Muscle layer of colon (tissue), 2 donors: ENCODE data around the gene TRIM41.
A peak's percentile ranks its signal among the peaks of the same experiment; 100 is the strongest.
"Not testable (repeated sequence)": the region's sequence is repeated elsewhere in the genome, so short reads cannot be mapped to it uniquely, and the experiment has no call there.

Source experiments
- H3K27ac ChIP-seq: one replicate; pipeline ENCODE4 v1.7.0; 2013; ENCODE audit warnings: low read depth, mild to moderate bottlenecking, low read length, moderate library complexity
- H3K27me3 ChIP-seq, 2 donors: one replicate each; pipeline ENCODE4 v1.7.0; 2013; ENCODE audit warnings: low read length in 2 of 2, mild to moderate bottlenecking in 2 of 2; ENCODE audit not compliant: insufficient read depth in 2 of 2, control insufficient read depth in 1 of 2
- H3K36me3 ChIP-seq: one replicate; pipeline ENCODE4 v1.7.0; 2013; ENCODE audit warnings: mild to moderate bottlenecking, low read length; ENCODE audit not compliant: insufficient read depth
- H3K4me1 ChIP-seq: one replicate; pipeline ENCODE4 v1.7.0; 2013; ENCODE audit warnings: mild to moderate bottlenecking, low read length; ENCODE audit not compliant: insufficient read depth
- H3K4me3 ChIP-seq, 2 donors: one replicate each; pipeline ENCODE4 v1.7.0; 2013; ENCODE audit warnings: low read length in 2 of 2, low read depth in 1 of 2, mild to moderate bottlenecking in 1 of 2, moderate library complexity in 1 of 2
- H3K9ac ChIP-seq: one replicate; pipeline ENCODE4 v1.7.0; 2013; ENCODE audit warnings: low read length
- H3K9me3 ChIP-seq: one replicate; pipeline ENCODE4 v1.7.0; 2013; ENCODE audit warnings: mild to moderate bottlenecking, low read length
- donor health status: abdominal sarcoma.
- donor health status: Adenocarcinoma of cecum.

TRIM41 gene

GRCh38 chr5:181223058-181223728 is at the start of gene TRIM41:
TSS of gene TRIM41 (plus strand) at chr5:181223281. CDS start at chr5:181224000, 719 bp downstream.
- Histone ChIP-seq H3K4me1 (peaks cover 14% of the 10 kb centered on the region), H3K27ac (peak within 1 kb of the TSS; percentile 96), H3K27me3 (no peaks in the 10 kb centered on the region), H3K4me3 (peak within 1 kb of the TSS; percentile 81 to 87), H3K36me3 (no peaks in the 10 kb centered on the region), H3K9ac (peak within 1 kb of the TSS; percentile 90), H3K9me3 (no peaks in the 10 kb centered on the region)

GRCh38 chr5:181173420-181174342 is 49.4 kb upstream of the TRIM41 start:
- H3K9me3 ChIP-seq = no peaks in the 10 kb centered on the region
- H3K27me3 ChIP-seq = peaks cover 55 to 64% of the 10 kb centered on the region in 2 donors
- H3K36me3 ChIP-seq = no peaks in the 10 kb centered on the region
- no peak overlapping the region for H3K27ac ChIP-seq
- H3K4me1 ChIP-seq = no peaks in the 10 kb centered on the region
- no peak overlapping the region for H3K9ac ChIP-seq
- no peak overlapping the region for H3K4me3 ChIP-seq

GRCh38 chr5:181176254-181176952 is 46.7 kb upstream of the TRIM41 start:
- H3K4me3 ChIP-seq = no peak overlapping the region
- no peak overlapping the region for H3K9ac ChIP-seq
- H3K4me1 ChIP-seq = no peaks in the 10 kb centered on the region
- H3K27me3 ChIP-seq = peaks cover 30 to 38% of the 10 kb centered on the region in 2 donors
- H3K9me3 ChIP-seq = no peaks in the 10 kb centered on the region
- no peaks in the 10 kb centered on the region for H3K36me3 ChIP-seq
- no peak overlapping the region for H3K27ac ChIP-seq

- H3K9me3 ChIP-seq, H3K9ac ChIP-seq, H3K4me1 ChIP-seq, H3K27ac ChIP-seq, H3K4me3 ChIP-seq, H3K36me3 ChIP-seq: not testable (repeated sequence)
- H3K27me3 ChIP-seq = peaks cover 20 to 26% of the 10 kb centered on the region in 2 donors
Observed at GRCh38 chr5:181177559-181177958, 45.5 kb upstream of the TRIM41 start.

GRCh38 chr5:181181650-181182565 is 41.2 kb upstream of the TRIM41 start:
- Histone ChIP-seq H3K27me3 (no peaks in the 10 kb centered on the region), H3K9me3 (no peaks in the 10 kb centered on the region), H3K27ac (no peak overlapping the region), H3K36me3 (no peaks in the 10 kb centered on the region), H3K9ac (no peak overlapping the region), H3K4me3 (no peak overlapping the region), H3K4me1 (no peaks in the 10 kb centered on the region)

- Histone ChIP-seq H3K27me3 (no peaks in the 10 kb centered on the region), H3K9ac (no peak overlapping the region), H3K9me3 (no peaks in the 10 kb centered on the region), H3K4me3 (no peak overlapping the region), H3K36me3 (no peaks in the 10 kb centered on the region), H3K27ac (no peak overlapping the region), H3K4me1 (peaks cover 3% of the 10 kb centered on the region)
Observed at GRCh38 chr5:181182651-181183050, 40.4 kb upstream of the TRIM41 start.

- no peak overlapping the region for H3K9ac ChIP-seq
- H3K4me3 ChIP-seq = no peak overlapping the region
- no peak overlapping the region for H3K27ac ChIP-seq
- no peaks in the 10 kb centered on the region for H3K27me3 ChIP-seq
- no peaks in the 10 kb centered on the region for H3K36me3 ChIP-seq
- peaks cover 6% of the 10 kb centered on the region for H3K4me1 ChIP-seq
- H3K9me3 ChIP-seq = no peaks in the 10 kb centered on the region
Observed at GRCh38 chr5:181184845-181185216, 38.2 kb upstream of the TRIM41 start.

- Histone ChIP-seq H3K27ac (no peak overlapping the region), H3K27me3 (no peaks in the 10 kb centered on the region), H3K9me3 (no peaks in the 10 kb centered on the region), H3K9ac (no peak overlapping the region), H3K4me1 (peaks cover 6% of the 10 kb centered on the region), H3K36me3 (no peaks in the 10 kb centered on the region), H3K4me3 (no peak overlapping the region)
Observed at GRCh38 chr5:181185560-181185959, 37.5 kb upstream of the TRIM41 start.

- H3K9me3 ChIP-seq = no peaks in the 10 kb centered on the region
- peaks cover 6% of the 10 kb centered on the region for H3K4me1 ChIP-seq
- H3K36me3 ChIP-seq = no peaks in the 10 kb centered on the region
- no peak overlapping the region for H3K9ac ChIP-seq
- no peaks in the 10 kb centered on the region for H3K27me3 ChIP-seq
- no peak overlapping the region for H3K27ac ChIP-seq
- no peak overlapping the region for H3K4me3 ChIP-seq
Observed at GRCh38 chr5:181186022-181186421, 37.1 kb upstream of the TRIM41 start.

- Histone ChIP-seq H3K9ac (no peak overlapping the region), H3K27me3 (no peaks in the 10 kb centered on the region), H3K9me3 (no peaks in the 10 kb centered on the region), H3K36me3 (no peaks in the 10 kb centered on the region), H3K27ac (no peak overlapping the region), H3K4me3 (peak overlapping the region in 1 of 2 donors; percentile 94), H3K4me1 (peaks cover 6% of the 10 kb centered on the region)
Observed at GRCh38 chr5:181186986-181187499, 36.0 kb upstream of the TRIM41 start.
